Ureter (tissue), 1 donor: ENCODE data around the gene VSTM2B. TPM values are rescaled to one million over a fixed set of nuclear protein-coding genes. Genes with fewer than 3 reads are reported as not detected.

Experiments used
- DNase-seq: peaks from one replicate; pipeline ENCODE4 v3.0.0-alpha.2; 2020; ENCODE audit warnings: low spot score
- total RNA-seq: library from RNA; stranded (reverse); gene quantifications from one replicate; pipeline ENCODE4 v1.2.4, GENCODE V29; 2023
- donor health status: DM: yes; HTN: yes; CAD: no.

Gene VSTM2B
- total RNA-seq, 1 donor from 2014 or later = not detected

GRCh38 chr19:29566496-29567054, 40.8 kb downstream of the VSTM2B start:
- no peak for DNase-seq

DNA sequence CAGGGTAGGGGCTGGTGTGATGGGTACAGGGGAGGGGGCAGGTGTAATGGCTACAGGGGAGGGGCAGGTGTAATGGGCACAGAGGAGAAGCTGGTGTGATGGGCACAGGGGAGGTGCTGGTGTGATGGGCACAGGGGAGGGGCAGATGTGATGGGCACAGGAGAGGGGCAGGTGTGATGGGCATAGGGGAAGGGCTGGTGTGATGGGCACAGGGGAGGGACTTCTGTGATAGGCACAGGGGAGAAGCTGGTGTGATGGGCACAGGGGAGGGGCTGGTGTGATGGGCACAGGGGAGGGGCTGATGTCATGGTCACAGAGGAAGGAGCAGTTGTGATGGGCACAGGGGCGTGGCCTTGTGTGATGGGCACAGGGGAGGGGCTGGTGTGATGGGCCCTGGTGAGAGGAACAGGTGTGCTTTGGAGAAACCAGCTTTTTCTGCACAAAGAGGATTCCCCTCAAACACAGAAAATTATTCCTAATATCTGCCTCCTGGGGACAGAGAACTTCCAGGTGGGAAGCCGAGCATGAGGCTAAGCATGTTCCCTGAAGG, 41.6 kb downstream of the VSTM2B start:
- DNase-seq = no peak

GRCh38 chr19:29568036-29569025, 42.5 kb downstream of the VSTM2B start:
- DNase-seq = no peak

GRCh38 chr19:29569038-29569911, 43.5 kb downstream of the VSTM2B start:
- no peak for DNase-seq

- no peak for DNase-seq
Observed at GRCh38 chr19:29571181-29571580, 45.4 kb downstream of the VSTM2B start.

DNA sequence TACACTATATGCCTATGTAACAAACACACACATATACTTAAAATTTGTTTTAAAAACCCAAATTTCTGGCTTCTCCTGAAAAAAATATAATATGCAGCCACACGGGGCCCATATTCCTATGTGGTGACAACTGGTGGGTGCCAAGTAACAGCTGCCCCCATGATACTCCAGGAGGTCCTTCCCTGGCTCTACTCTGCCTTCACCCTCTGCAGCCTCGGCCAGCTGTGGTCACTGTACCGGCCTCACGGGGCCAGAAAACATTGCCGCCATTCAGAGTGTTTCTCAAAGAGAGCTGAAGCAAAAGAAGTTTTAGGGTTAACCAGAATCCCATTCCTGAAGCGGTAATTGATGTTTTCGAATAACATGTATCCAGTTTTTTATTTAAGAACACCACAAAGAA, 47.7 kb downstream of the VSTM2B start:
- no peak for DNase-seq

- DNase-seq = no peak
Observed at GRCh38 chr19:29574510-29574909, 48.7 kb downstream of the VSTM2B start.

GRCh38 chr19:29576046-29576606, 50.3 kb downstream of the VSTM2B start:
- no peak for DNase-seq

DNA sequence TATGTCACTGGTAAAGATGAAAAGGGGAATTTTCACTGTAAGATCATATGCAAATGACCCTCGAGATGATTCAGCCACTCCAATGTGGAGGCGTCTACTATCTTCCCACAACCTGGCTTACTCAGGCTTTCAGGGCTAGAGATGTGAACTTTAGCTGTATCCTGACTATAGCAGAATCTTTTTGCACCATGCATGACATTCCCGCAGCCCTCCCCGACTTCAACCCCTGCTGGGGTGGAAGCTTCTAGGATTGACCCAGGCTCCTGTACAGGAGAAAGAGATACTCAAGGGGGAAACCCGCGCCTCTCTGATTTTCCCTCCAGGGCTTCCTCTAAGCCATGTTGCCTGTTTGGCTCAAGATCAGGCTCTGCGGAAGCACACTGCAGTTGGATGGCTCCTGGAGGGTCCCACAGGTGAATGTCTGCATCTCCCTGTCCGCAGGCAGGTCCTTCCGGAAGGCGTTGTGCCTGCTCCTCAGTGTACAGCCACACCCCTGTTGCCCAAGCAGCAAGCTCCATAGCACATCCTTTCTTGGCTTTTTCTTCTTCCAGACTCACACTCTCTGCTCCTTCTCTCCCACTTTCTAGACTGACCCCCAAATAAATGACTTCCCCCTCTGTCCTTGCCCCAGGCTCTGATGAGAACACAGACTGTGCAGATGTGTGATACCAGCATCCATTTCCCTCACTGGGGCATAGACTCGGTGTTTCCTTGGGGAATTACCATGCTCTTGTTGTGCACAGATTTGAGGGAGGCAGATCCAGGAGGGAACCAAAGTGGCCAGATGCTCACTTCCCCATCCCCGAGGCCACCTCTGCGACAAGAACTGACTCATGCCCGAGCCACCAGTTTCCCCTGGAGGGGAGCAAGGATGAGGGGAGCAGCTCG, 51.2 kb downstream of the VSTM2B start:
- no peak for DNase-seq

GRCh38 chr19:29577649-29577963, 51.8 kb downstream of the VSTM2B start:
- no peak for DNase-seq

- DNase-seq = no peak
Observed at GRCh38 chr19:29578349-29578748, 52.6 kb downstream of the VSTM2B start.

GRCh38 chr19:29579308-29579910, 53.6 kb downstream of the VSTM2B start:
- no peak for DNase-seq

- DNase-seq = no peak
Observed at GRCh38 chr19:29581398-29581797, 55.6 kb downstream of the VSTM2B start.

DNA sequence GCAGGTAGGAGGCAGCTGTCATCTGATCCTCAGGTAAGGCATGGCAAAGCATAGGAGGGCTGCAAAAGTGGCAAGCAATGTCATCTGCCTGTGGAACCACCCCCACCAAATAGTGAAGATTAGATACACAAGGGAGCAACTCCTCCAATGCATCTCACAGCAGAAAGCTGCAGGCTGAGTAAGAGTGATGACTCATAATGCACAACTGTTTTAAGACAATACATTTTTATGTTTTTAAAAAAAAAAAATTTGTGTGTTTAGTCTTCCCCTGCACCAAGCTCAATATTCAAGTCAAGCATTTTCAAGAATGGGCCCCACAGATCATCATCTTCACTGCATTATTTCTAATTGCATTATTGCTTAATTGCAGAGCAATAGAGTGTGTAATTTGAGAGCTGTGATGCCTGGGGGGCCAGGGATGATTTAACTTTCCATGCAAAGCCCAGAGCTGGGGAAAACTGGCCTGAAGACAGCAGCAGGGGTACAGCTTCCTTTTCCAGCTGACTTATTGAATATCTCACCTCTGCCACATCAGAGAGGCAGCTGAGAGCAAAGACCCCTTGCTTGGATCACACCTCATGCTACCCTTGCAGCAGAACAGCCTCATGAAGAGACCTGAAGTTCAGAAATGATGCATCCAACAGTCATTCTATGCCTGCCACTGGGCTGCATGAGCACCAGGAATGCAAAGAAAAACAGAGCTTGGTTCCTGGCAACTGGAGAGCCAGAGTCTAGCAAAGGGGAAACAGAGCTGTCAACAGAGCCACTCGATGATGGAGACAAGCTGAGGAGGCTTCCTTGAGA, 57.6 kb downstream of the VSTM2B start:
- DNase-seq = no peak

- no peak for DNase-seq
Observed at GRCh38 chr19:29586401-29586800, 60.6 kb downstream of the VSTM2B start.

DNA sequence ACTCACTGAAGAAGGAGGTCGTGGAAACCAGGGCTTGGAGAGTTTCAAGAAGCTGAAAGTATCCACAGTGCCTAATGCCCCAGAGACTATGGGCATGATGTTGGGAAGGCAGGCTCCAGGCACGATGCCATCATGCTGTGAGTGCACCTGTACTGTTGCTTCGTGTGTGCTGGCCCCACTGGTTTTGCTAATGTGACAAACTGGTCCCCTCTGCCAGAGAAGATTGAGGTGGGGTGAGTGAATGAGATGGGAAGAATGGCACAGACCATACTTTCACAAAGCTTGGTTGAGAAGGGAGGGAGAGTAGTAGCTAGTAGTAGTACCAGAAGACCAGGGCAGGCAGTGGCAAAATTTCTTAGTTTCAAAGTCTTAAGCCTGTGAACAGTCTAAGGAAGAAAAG, 61.3 kb downstream of the VSTM2B start:
- DNase-seq = no peak

DNA sequence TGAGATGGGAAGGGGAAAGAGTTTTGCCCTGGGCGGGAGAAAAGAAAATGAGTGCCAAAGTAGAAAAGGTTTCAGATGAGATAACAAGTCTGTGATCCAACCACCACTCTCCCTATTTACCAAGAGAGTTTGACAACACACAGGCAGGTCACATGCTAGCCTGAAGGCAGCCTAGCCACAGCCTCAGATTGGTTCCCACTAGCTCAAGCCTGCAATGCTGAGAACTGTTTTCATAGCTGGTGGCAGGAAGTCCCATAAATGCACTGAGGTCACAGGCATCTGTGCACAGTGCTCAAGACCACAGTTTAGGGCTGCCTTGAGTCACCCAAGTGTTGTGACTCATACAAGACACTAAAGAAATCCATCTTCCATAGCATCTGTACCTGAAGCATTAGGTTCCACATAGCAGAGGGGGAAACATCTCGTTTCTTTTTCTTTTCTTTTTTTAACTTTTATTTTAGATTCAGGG, 61.8 kb downstream of the VSTM2B start:
- no peak for DNase-seq

DNA sequence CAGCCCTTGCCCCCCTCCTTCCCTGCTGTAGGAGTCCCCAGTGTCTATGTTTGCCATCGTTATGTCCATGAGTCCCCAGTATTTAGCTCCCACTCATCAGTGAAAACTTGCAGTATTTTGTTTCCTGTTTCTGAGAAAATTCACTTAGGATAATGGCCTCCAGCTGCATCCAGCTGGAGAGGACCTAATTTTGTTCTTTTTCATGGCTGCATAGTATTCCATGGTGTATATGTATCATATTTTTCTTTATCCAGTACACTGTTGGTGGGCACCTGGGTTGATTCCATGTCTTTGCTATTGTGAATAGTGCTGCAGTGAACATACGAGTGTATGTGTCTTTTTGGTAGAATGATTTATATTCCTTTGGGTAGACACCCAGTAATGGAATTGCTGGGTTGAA, 62.3 kb downstream of the VSTM2B start:
- no peak for DNase-seq

GRCh38 chr19:29590278-29590677, 64.5 kb downstream of the VSTM2B start:
- DNase-seq = no peak
